GM21576 (cell line): ENCODE data around the gene HOXB4.

Experiments
- ATAC-seq: cut with Tn5 transposase; IDR thresholded peaks from one replicate; pipeline ENCODE4 v1.9.1; 2021; ENCODE audit warnings: mild to moderate bottlenecking, moderate library complexity; ENCODE audit not compliant: unreplicated experiment

HOXB4 gene

DNA sequence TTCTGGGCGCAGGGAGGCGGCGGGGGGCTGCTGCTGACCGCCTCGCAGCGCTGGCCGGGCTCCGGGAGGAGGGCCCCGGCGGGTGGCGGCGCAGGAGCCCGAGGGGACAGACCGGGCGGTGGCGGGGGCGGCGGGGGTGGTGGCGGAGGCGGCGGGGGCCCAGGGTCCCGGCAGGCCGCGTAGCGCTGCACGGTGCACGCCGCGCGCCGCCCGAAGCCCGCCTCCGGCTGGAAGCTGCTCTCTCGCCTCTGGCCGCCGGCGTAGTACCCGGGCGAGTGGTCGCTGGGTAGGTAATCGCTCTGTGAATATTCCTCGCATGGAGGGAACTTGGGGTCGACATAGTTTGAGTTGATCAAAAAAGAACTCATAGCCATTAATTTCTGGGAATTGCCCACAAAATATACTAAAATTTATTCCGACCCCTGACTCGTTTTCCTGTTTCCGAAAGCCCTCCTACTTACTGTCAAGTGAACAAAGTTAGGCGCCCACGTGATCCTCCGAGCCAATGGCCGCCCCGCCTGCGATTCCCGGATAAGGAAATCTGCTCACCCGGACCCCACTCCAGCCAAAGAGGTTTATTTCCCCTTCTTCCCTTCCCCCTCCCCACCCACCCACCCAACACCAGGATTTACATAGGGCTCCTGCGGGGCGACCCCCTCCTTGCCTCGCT lies at the start of gene HOXB4:
Gene HOXB4, minus strand, starts transcription at position 405 of the 670 bp plus-strand sequence. Its CDS starts 31 bp downstream, at position 374.
- ATAC-seq: peak; percentile 49

DNA sequence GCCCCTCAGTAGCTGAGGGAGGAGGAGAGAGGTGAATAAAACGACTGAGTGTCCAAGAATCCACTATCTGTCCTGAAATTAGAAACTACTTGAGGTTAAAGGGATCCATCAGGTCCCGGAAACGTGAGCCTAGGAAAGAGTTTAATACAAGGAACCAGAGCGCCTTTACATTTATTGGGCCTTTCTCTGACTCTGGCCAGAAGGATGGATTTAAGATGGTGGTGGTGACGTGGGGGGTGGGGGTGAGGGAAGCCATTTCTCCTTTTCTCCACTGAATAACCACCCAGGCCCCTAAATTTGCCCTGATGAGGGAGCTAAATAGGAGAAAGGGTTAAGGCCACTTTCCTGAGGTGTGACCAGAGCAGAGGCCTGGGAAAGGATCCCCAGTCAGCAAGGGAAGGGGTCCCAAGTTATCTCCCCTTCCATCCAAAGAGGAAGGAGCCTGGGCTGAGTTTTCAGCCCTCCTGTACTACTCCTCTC lies 49.0 kb upstream of the HOXB4 start:
- no peak for ATAC-seq

DNA sequence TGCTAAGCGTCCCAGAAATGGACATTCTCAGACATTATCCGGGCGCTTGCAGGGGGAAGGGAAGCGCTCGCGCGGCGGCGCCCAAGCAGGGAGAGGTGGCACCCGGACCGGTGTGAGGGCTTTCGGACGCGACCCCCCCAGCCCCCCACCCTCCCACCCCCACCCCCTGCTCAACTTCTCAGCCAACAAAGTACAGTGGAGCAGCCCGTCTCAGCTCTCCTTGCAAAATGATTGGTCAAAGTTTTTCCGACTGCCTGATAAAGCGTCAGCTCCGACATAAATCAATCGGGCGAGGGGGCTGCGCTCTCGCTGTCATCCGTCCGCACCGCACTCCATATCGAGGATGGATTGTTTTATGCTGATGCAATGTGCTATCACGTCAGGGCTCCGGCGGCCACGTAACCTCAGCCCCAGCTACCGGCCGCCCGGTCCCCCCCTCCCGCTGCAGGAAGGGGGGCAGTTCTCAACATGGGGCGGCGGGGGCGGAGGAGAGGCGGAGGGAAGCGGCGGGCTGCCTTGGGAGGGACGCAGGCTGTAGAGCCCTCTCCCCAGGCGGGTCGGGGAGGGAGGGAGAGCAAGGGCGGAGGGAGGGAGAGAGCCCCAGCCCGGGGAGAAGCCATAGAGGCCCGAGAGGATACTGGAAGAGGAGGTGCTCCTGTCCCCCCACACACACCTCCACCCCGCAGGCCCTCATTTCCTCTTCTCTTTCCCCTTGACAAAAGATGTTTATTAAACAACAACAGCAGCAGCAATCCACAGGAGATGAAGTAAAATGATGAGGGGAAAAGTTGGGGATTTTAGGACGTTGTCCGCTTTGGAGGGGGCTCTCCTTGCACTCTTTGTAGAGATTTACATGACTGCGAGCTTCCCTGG lies 48.3 kb upstream of the HOXB4 start, which contains the start of gene HOXB9:
Gene HOXB9, minus strand, starts transcription at position 114 of the 873 bp plus-strand sequence. Its CDS starts 89 bp downstream, at position 25.
- no peak for ATAC-seq

DNA sequence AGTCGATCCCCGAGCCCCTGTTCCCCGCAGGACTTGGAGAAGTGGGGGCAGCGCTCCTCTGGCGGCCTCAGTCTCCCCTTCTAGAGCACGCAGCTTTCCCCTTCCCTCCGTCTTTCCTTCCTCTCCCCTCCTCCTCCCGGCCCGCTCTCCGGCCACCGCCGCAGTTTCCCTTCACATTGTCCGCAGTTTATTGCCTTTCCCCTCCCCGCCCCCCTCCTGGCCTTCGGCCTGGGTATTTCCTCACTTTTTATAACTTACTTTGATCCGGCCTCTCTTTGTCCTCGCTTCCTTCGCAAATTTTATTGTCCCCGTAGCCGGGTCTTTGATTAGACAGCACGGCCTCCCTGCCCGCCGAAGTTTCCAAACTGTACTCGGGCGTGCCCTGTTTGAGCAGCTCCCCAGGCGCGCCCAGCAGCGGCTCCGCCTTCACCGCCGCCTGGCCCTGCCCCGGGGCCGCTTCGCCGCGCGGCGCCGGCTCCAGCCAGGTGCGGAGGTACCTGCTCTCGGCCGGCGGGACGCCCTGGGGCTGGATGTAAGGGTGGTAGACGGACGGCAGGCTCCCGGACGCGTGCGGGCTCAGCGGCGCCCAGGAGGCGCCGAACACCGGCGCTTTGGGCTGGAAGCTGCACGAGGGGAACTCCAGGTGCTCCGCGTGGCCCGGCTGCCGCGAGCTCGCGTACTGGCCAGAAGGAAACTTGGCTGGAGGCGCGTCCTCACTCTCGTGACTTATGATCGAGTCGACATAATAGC lies 47.5 kb upstream of the HOXB4 start:
- no peak for ATAC-seq

DNA sequence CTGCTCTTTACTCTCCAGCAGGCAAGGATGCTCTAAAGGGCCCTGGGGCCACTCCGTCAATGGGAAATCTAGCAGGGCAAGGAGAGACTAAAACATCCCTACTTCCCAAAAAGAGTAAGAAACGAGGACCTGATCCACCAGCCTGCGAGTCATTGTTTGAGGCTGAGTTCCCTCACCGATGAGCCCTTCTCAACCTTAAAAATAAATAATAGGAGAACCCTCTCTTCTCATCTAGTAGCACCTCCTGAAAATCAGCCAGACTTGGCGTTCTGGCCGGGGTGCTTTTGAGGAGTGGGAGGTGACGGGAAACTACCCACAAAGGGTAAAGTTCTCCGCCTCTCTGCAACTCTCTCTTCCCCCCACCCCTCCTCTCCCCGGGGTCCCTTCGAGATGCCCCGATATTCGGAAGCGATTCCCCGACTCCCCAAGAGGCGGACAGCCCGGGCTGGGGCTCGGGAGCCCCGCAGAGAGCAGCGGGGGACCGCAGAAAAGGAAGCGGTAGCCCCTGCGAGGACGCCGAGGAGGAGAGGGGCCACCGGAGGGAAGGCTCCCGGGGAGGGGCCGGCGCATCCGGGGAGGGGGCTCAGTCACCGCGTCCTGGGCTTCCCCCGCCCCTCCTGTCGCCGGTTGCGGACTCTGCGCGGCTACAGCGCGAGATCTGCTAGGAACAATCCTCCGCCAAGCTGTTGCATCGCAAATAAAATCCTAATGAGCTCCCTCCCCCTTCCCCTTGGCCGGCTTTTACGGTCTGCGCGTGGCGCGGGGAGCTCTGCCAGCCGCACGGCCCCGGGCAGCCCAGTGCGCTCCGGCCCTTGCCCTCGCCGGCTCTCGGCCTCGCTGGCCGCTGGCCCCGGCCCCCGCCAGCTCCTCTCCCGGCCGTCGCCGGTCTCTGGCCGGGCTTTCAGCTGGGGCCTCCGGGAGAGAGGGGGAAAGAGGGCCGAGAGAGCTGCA lies 46.7 kb upstream of the HOXB4 start:
- ATAC-seq: no peak

DNA sequence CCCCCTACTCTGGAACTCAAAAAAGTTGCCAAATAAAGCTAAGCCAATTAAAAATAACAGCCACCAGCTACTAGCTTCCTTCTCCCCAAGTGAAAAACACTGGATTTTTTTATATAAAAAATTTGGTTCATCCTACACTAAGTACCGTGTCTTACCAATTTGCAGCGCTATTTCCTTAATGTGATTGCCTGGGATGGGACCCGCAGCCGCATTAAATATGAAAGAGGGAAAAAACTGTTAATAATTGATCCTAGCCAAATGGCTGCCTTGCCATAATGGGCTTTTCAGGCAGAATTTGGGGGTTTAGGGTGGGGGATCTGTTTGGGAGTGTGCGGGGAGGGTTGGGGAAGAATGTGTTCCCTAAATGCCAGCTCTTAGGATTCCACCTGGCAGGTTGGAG lies 46.0 kb upstream of the HOXB4 start:
- no peak for ATAC-seq

DNA sequence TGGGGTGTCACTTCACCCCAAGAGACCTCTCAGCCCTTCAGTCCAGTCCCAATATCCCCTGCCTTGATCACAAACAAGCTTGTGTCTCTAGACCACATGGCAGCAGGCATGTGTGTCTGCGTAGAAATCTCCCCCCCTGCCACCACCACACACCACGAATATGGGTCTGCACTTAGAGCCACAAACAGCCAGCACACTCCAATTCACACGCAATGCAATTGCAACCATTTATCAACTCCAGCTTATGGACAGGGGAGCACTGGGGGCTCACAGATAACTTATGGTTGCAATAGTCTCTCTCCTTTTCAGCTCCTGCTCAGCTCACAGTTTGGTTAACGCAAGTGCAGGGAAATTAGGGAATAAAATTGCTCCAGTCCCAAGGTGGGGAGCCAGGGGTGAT lies 45.4 kb upstream of the HOXB4 start:
- ATAC-seq: no peak

DNA sequence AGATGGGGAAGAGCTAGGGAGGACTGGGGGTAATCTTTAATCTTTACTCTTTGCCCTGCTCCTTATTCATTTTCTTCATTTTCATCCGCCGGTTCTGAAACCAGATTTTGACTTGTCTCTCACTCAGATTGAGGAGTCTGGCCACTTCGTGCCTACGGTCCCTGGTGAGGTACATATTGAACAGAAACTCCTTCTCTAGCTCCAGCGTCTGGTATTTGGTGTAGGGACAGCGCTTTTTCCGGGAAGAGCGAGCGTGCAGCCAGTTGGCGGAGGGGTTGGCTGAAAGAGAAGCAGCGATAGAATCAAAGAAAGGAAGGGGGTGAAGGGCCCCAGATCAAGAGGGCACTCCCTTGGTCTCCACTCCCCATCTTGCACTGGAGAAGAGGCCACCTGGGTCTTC lies 44.7 kb upstream of the HOXB4 start:
- ATAC-seq: no peak

DNA sequence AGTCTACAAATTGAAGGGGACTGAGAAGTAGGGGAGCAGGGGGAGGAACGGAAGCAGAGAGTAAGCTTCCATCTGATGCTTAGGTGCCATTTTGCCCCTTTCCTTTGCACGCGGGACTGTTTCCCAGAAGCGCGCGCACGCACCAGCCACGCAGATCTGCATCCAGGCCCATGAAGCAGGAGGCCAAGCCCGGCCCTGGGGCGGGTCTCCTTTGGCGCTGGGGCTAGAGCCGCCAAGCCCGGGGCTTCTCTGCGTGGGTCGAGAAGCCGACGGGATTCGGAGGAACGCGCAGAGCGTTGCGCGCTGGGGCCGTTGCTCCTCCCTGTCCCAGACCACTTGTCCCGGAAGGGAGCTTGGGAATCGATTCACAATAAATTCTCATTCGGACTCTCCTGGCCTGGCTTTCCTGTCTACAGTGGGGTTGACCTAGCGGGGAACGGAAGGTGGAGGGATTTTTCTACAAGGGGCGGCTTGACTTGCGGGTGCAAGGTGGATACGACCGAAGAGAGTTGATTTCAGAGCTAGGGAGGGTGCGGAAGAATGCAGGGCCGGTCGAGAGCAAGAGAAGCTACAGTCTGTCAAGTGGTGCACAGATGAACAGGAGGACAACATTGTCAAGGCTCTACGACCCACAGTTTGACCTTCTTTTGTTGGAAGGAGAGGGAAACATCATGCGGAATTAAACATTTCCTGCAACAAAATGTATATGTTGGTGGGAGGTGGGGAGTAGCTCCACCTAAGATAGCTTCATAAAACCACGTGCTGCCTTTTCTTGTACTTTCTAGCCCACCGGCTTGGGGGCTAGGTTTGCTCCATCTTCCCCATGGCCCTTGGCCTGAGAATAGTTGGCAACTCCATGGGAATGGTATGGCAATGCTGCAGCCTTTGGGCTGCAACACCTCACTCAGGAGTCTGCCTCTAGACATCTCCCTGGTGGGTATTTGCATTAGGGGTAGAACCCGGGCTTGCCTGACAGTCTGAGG lies 43.6 kb upstream of the HOXB4 start:
- ATAC-seq: no peak

DNA sequence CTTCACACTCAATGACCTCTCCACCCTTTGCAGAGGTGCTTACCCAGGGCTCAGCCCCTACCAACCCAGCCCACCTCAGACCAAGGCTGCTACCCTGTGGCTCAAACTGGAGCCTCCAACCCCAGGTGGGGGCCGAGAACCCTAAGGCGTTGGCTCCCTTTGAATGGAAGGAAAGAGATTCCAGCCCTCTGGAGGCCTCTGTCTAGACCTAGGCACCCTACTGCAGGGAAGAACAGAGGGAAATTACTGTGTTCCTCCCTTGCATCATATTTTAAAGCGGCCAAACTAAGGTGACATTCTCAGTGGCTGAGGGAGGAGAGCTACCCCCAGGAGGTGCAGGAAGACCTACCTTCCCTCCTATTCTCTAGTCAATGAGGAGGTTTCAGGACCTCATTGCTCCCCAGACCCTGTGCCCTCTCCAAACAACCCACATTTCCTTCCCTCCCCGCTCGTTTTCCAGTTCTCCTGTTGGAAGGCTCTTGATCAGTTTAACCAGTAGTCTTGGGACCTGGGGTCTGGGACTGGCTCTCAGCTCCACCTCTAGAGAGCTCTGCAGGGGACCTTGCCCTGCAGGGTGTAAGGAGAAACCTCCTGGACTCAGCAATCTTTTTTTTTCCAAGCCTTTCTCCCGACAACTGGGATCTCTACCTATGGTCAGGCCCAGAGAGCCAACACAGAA lies 42.5 kb upstream of the HOXB4 start:
- no peak for ATAC-seq

DNA sequence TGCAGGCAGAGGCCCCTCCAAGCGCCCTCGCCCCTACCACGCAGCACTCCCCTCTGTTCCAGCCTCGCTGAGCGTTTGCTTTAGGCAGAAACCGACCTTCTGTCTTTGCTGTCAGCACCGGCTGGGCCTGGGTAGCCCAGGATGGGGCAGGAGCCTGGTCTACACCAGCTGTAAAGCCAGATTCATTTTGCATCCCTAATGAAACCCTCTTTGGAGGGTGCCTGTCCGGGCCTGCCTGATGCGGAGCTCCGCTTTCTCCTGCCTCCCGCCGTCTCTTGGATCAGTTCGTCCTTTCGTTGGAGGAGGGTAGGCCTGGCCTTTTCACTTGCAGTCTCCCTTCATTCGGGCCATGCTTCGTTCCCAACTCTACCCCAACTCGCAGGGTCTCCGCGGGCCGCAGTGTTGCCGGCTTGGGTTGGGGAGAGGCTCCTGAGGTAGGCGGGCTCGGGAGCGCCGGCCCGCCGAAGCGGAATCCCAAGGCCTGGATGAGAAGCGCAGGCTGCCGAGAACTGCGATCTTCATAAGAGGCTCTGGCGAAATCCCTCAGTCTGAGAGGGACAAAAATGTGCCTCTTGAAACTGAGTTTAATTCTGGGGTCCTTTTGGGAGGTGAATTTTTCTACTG lies 41.8 kb upstream of the HOXB4 start:
- no peak for ATAC-seq

DNA sequence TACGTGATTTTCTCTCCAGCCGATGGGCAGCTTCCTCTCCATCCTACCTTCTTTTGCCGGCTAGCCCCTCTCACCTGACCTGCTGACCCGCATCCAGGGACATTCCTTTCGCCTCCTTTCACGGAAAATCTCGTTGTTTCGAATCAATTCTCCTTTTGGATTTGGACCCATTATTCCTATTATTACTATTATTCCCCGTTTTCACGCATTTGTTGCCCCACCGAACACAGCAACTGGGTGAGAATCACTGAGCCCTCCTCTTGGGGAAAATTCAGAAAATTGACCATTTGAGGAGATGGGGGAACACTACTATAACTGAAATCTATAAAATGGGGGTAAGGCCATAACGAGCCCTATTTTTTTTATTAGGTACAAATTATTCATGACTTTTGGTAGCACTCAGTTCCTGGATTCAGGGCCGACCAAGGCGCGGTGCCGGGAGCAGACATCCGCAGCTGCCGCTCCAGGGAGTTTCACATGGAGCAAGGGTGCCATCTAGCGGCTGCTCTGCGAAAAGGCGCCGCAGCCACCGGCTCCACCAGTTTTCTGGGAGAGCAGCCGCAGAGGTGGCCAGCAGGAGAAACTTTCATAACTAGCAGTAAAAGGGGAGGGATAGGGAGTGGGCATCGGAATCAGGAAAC lies 40.2 kb upstream of the HOXB4 start:
- ATAC-seq: no peak

DNA sequence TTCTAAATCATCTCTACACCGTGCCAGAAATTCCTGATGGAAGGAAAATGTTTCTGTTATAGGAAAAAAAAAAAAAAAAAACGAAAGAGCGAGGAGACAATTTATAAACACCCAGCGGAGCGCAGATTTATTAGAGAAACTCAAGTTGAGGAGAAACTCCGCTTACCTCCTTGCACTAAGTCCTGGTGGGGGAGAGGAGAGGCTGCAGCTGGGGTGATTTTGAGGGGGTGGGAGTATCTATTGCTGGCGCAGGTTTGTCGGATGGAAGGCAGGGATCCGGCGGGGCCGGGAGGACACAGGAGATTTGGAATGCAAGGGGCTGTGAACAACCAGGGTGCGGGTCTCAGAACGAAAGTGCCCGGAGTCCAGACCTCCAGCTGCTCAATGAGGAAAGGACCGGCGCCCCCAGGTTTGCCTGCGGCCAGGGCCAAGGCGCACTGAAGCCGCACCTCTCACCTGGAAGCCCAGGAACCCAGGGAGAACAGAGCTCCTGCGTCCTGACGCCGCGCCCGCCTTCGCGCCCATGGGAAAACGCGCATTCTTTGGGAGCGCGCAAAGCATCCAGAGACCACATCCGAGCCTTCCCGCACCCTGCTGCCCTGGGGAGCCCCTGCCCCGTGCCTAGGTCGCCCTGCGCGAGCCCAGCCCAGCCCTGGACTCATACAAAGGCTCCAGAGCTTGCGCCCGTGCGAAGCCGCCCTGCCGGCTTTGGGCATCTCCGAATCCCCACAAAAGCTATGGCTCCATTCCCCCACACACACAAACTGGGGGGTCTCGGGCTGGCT lies 39.5 kb upstream of the HOXB4 start:
- no peak for ATAC-seq

DNA sequence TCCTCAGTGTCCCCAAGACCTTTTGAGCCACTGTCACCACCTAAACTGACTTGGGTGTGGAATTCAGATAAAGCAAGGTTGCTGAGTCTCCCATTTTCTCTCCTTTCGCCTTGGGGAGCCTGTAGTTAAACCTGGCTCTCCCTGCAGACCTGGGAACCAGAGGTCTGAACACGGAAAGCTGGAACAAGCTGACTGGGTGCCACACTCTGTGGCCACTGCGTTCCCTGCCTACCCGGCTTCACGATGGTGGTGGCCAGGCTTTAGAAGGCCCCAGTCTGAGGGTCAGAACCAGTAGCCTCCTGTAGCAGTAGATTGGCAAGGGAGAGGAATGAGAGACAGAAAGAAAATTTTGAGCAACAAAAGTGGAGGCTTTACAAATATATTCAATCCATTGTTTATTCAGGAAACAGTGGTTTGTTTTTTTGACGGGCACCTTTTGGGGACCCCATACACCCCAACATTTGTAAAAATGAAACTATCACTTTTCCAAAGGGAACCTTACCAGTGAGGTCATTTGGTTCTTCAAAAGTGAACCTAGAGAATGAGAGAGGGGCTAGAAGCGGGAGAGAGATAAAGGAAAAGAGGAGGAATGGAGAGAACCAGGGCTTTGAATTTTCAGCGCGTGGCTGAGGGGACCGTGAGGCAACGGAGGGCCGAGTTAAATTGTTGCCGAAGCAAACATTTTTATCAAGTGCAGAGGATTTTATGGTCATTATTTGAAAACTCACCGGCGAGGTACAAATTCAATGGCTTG lies 38.7 kb upstream of the HOXB4 start:
- no peak for ATAC-seq

DNA sequence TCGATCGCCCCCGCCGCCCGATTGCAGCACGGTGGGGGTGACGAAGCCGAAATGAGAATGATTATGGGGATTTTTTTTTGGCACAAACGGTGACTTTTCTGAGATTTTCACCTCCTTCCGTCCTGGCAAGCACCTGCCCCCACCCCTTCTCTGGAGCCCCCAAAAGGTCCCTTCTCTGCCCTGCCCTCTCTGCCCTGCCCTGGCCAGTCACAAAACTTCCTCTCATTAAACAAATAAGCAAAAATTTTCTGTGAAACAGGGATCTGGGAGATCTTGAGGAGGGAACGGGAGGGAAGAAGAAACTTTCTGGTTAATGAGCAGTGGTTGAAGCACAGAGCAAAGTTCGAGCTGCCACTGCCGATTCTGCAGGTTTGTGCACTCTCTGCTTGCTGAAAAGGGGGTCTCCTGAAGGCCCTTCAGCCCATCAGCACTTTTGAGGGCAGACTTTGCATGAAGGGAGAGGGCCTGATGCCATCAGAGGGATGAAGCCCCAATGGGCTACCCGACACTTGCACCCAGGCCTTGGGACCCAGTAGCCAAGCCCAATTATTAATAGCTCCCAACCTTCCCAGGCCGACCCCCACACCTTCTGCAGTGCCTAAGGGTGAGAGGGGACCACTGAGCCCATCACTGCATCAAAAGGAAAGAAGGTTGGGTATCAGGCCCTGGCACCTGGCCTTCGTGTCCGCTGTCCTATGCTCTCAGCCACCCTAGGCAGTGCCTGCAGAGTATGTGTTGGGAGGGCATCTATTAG lies 38.0 kb upstream of the HOXB4 start:
- no peak for ATAC-seq
